ENCODE results near the gene AGAP6.
"Not testable (repeated sequence)": the region's sequence is repeated elsewhere in the genome, so short reads cannot be mapped to it uniquely, and the experiment has no call there.

DNA sequence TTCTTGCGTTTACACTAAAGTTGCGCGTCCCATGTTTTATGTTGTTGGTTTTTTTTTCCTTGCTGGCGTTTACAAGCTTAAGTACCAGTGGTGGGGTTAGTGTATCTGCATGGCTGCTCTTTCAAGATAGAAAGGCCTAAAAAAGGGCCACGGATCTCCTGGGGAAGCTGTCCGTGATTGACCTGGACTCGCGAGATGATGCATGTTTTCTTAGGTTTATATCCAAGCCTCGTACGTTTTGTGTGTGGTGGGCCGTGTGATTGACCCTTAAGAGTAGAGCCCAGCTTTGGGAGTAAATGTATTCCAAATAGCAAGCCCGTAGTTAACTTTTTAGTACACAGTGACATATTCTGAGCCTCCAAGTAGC, 45.9 kb upstream of the AGAP6 start:
- TF ChIP-seq CTCF, POLR2A (IDR thresholded peaks at IDR 0.05): not testable (repeated sequence)
